D721Med (cell line): ENCODE data around the gene STPG2.

Source experiments
- DNase-seq: peaks from one replicate; pipeline ENCODE4 v3.0.0; 2011; ENCODE audit warnings: low spot score; ENCODE audit not compliant: insufficient read length
- FAIRE-seq: peaks from 2 replicates; lab custom pipeline; 2011; peaks lifted over from hg19 to GRCh38; lab: Jason Lieb, UNC
- CTCF ChIP-seq: IDR thresholded peaks from 2 replicates; pipeline ENCODE4 v1.5.1; 2012; ENCODE audit warnings: mild to moderate bottlenecking, control low read depth; ENCODE audit not compliant: insufficient read depth; ENCODE audit errors: missing control alignments

The STPG2 gene

GRCh38 chr4:97841512-97841911 is 301.8 kb downstream of the STPG2 start:
- no peak for FAIRE-seq
- no peak for DNase-seq
- TF ChIP-seq CTCF: no peak

GRCh38 chr4:97836662-97837061 is 306.6 kb downstream of the STPG2 start:
- FAIRE-seq (no peak), DNase-seq (no peak)
- TF ChIP-seq CTCF: no peak

GRCh38 chr4:97828646-97829045 is 314.6 kb downstream of the STPG2 start:
- no peak for FAIRE-seq
- DNase-seq: no peak
- no peak for TF ChIP-seq CTCF

- FAIRE-seq: no peak
- no peak for DNase-seq
Measured at GRCh38 chr4:97819294-97819693, 324.0 kb downstream of the STPG2 start.

GRCh38 chr4:97812768-97813167 is 330.5 kb downstream of the STPG2 start:
- no peak for FAIRE-seq
- TF ChIP-seq CTCF: no peak
- DNase-seq: no peak

More at GRCh38 chr4:97819294-97819693, 324.0 kb downstream of the STPG2 start:
- TF ChIP-seq CTCF: no peak

- DNase-seq (no peak), FAIRE-seq (no peak)
Measured at GRCh38 chr4:97786306-97786920, 356.9 kb downstream of the STPG2 start.

More at GRCh38 chr4:97786306-97786920, 356.9 kb downstream of the STPG2 start:
- TF ChIP-seq CTCF: no peak
